ENCODE measurements around the gene TMED4.
"Not testable (repeated sequence)": the region's sequence is repeated elsewhere in the genome, so short reads cannot be mapped to it uniquely, and the experiment has no call there.

TMED4 gene

GRCh38 chr7:44561962-44562621 lies 19.9 kb downstream of the TMED4 start:
- no peak overlapping the region for H3K27ac ChIP-seq (ENCODE audit: insufficient read depth, low read length, poor library complexity, severe bottlenecking)
- H3K4me1 ChIP-seq (ENCODE audit: control insufficient read depth, insufficient read depth, low read length, poor library complexity, severe bottlenecking) = no peaks in the 10 kb centered on the region
- no peaks in the 10 kb centered on the region for H3K9me3 ChIP-seq (ENCODE audit: control insufficient read depth, low read length)
- H3K27me3 ChIP-seq (replicated peaks; ENCODE audit: control insufficient read depth, insufficient read depth, low read length, poor library complexity, severe bottlenecking) = no peaks in the 10 kb centered on the region
- DNase-seq = no peak
- peaks cover 31% of the 10 kb centered on the region for H3K36me3 ChIP-seq (ENCODE audit: control insufficient read depth, insufficient read depth, low read length)
- H3K4me3 ChIP-seq (ENCODE audit: insufficient read depth, low read depth, low read length, poor library complexity, severe bottlenecking) = no peak overlapping the region

- no peaks in the 10 kb centered on the region for H3K4me1 ChIP-seq (ENCODE audit: control insufficient read depth, insufficient read depth, low read length, poor library complexity, severe bottlenecking)
- H3K36me3 ChIP-seq (ENCODE audit: control insufficient read depth, insufficient read depth, low read length) = peaks cover 25% of the 10 kb centered on the region
- H3K9me3 ChIP-seq (ENCODE audit: control insufficient read depth, low read length) = no peaks in the 10 kb centered on the region
- no peak for DNase-seq
- H3K4me3 ChIP-seq (ENCODE audit: insufficient read depth, low read depth, low read length, poor library complexity, severe bottlenecking) = no peak overlapping the region
- H3K27me3 ChIP-seq (replicated peaks; ENCODE audit: control insufficient read depth, insufficient read depth, low read length, poor library complexity, severe bottlenecking) = no peaks in the 10 kb centered on the region
- H3K27ac ChIP-seq (ENCODE audit: insufficient read depth, low read length, poor library complexity, severe bottlenecking) = no peak overlapping the region
These were observed 20.6 kb downstream of the TMED4 start for GRCh38 chr7:44561481-44561880.

GRCh38 chr7:44559485-44559884 lies 22.5 kb downstream of the TMED4 start:
- Histone ChIP-seq H3K36me3 (ENCODE audit: control insufficient read depth, insufficient read depth, low read length) (peaks cover 8% of the 10 kb centered on the region), H3K27me3 (replicated peaks; ENCODE audit: control insufficient read depth, insufficient read depth, low read length, poor library complexity, severe bottlenecking) (no peaks in the 10 kb centered on the region), H3K4me3 (ENCODE audit: insufficient read depth, low read depth, low read length, poor library complexity, severe bottlenecking) (no peak overlapping the region), H3K9me3 (ENCODE audit: control insufficient read depth, low read length) (no peaks in the 10 kb centered on the region), H3K27ac (ENCODE audit: insufficient read depth, low read length, poor library complexity, severe bottlenecking) (no peak overlapping the region), H3K4me1 (ENCODE audit: control insufficient read depth, insufficient read depth, low read length, poor library complexity, severe bottlenecking) (no peaks in the 10 kb centered on the region)
- no peak for DNase-seq

GRCh38 chr7:44557485-44557884 lies 24.5 kb downstream of the TMED4 start:
- H3K27me3 ChIP-seq (replicated peaks; ENCODE audit: control insufficient read depth, insufficient read depth, low read length, poor library complexity, severe bottlenecking) = no peaks in the 10 kb centered on the region
- no peak for DNase-seq
- H3K4me1 ChIP-seq (ENCODE audit: control insufficient read depth, insufficient read depth, low read length, poor library complexity, severe bottlenecking) = no peaks in the 10 kb centered on the region
- no peak overlapping the region for H3K4me3 ChIP-seq (ENCODE audit: insufficient read depth, low read depth, low read length, poor library complexity, severe bottlenecking)
- H3K9me3 ChIP-seq (ENCODE audit: control insufficient read depth, low read length) = no peaks in the 10 kb centered on the region
- no peak overlapping the region for H3K27ac ChIP-seq (ENCODE audit: insufficient read depth, low read length, poor library complexity, severe bottlenecking)
- H3K36me3 ChIP-seq (ENCODE audit: control insufficient read depth, insufficient read depth, low read length) = no peaks in the 10 kb centered on the region

- no peak for DNase-seq
- Histone ChIP-seq H3K27me3 (replicated peaks; ENCODE audit: control insufficient read depth, insufficient read depth, low read length, poor library complexity, severe bottlenecking) (no peaks in the 10 kb centered on the region), H3K36me3 (ENCODE audit: control insufficient read depth, insufficient read depth, low read length) (no peaks in the 10 kb centered on the region), H3K9me3 (ENCODE audit: control insufficient read depth, low read length) (no peaks in the 10 kb centered on the region), H3K4me1 (ENCODE audit: control insufficient read depth, insufficient read depth, low read length, poor library complexity, severe bottlenecking) (no peaks in the 10 kb centered on the region), H3K4me3 (ENCODE audit: insufficient read depth, low read depth, low read length, poor library complexity, severe bottlenecking) (no peak overlapping the region), H3K27ac (ENCODE audit: insufficient read depth, low read length, poor library complexity, severe bottlenecking) (no peak overlapping the region)
These were observed 26.7 kb downstream of the TMED4 start for GRCh38 chr7:44555350-44555749.

GRCh38 chr7:44552473-44553005 lies 29.5 kb downstream of the TMED4 start:
- H3K4me1 ChIP-seq (ENCODE audit: control insufficient read depth, insufficient read depth, low read length, poor library complexity, severe bottlenecking); H3K27me3 ChIP-seq (replicated peaks; ENCODE audit: control insufficient read depth, insufficient read depth, low read length, poor library complexity, severe bottlenecking); H3K4me3 ChIP-seq (ENCODE audit: insufficient read depth, low read depth, low read length, poor library complexity, severe bottlenecking); H3K9me3 ChIP-seq (ENCODE audit: control insufficient read depth, low read length); DNase-seq; H3K27ac ChIP-seq (ENCODE audit: insufficient read depth, low read length, poor library complexity, severe bottlenecking); H3K36me3 ChIP-seq (ENCODE audit: control insufficient read depth, insufficient read depth, low read length): not testable (repeated sequence)

GRCh38 chr7:44549457-44549856 lies 32.6 kb downstream of the TMED4 start:
- DNase-seq = no peak
- Histone ChIP-seq H3K4me3 (ENCODE audit: insufficient read depth, low read depth, low read length, poor library complexity, severe bottlenecking) (no peak overlapping the region), H3K36me3 (ENCODE audit: control insufficient read depth, insufficient read depth, low read length) (no peaks in the 10 kb centered on the region), H3K27me3 (replicated peaks; ENCODE audit: control insufficient read depth, insufficient read depth, low read length, poor library complexity, severe bottlenecking) (no peaks in the 10 kb centered on the region), H3K27ac (ENCODE audit: insufficient read depth, low read length, poor library complexity, severe bottlenecking) (no peak overlapping the region), H3K9me3 (ENCODE audit: control insufficient read depth, low read length) (no peaks in the 10 kb centered on the region), H3K4me1 (ENCODE audit: control insufficient read depth, insufficient read depth, low read length, poor library complexity, severe bottlenecking) (no peaks in the 10 kb centered on the region)

- H3K36me3 ChIP-seq (ENCODE audit: control insufficient read depth, insufficient read depth, low read length) = no peaks in the 10 kb centered on the region
- H3K27me3 ChIP-seq (replicated peaks; ENCODE audit: control insufficient read depth, insufficient read depth, low read length, poor library complexity, severe bottlenecking) = no peaks in the 10 kb centered on the region
- H3K4me1 ChIP-seq (ENCODE audit: control insufficient read depth, insufficient read depth, low read length, poor library complexity, severe bottlenecking) = no peaks in the 10 kb centered on the region
- H3K9me3 ChIP-seq (ENCODE audit: control insufficient read depth, low read length) = no peaks in the 10 kb centered on the region
- DNase-seq = no peak
- H3K4me3 ChIP-seq (ENCODE audit: insufficient read depth, low read depth, low read length, poor library complexity, severe bottlenecking) = no peak overlapping the region
- H3K27ac ChIP-seq (ENCODE audit: insufficient read depth, low read length, poor library complexity, severe bottlenecking) = no peak overlapping the region
These were observed 33.1 kb downstream of the TMED4 start for GRCh38 chr7:44548893-44549292.

GRCh38 chr7:44547536-44548231 lies 34.3 kb downstream of the TMED4 start:
- no peaks in the 10 kb centered on the region for H3K4me1 ChIP-seq (ENCODE audit: control insufficient read depth, insufficient read depth, low read length, poor library complexity, severe bottlenecking)
- no peaks in the 10 kb centered on the region for H3K27me3 ChIP-seq (replicated peaks; ENCODE audit: control insufficient read depth, insufficient read depth, low read length, poor library complexity, severe bottlenecking)
- DNase-seq = no peak
- no peaks in the 10 kb centered on the region for H3K36me3 ChIP-seq (ENCODE audit: control insufficient read depth, insufficient read depth, low read length)
- no peaks in the 10 kb centered on the region for H3K9me3 ChIP-seq (ENCODE audit: control insufficient read depth, low read length)
- no peak overlapping the region for H3K4me3 ChIP-seq (ENCODE audit: insufficient read depth, low read depth, low read length, poor library complexity, severe bottlenecking)
- H3K27ac ChIP-seq (ENCODE audit: insufficient read depth, low read length, poor library complexity, severe bottlenecking) = no peak overlapping the region

- H3K36me3 ChIP-seq (ENCODE audit: control insufficient read depth, insufficient read depth, low read length) = no peaks in the 10 kb centered on the region
- no peak overlapping the region for H3K4me3 ChIP-seq (ENCODE audit: insufficient read depth, low read depth, low read length, poor library complexity, severe bottlenecking)
- no peaks in the 10 kb centered on the region for H3K27me3 ChIP-seq (replicated peaks; ENCODE audit: control insufficient read depth, insufficient read depth, low read length, poor library complexity, severe bottlenecking)
- H3K27ac ChIP-seq (ENCODE audit: insufficient read depth, low read length, poor library complexity, severe bottlenecking) = no peak overlapping the region
- no peaks in the 10 kb centered on the region for H3K9me3 ChIP-seq (ENCODE audit: control insufficient read depth, low read length)
- no peak for DNase-seq
- H3K4me1 ChIP-seq (ENCODE audit: control insufficient read depth, insufficient read depth, low read length, poor library complexity, severe bottlenecking) = no peaks in the 10 kb centered on the region
These were observed 40.0 kb downstream of the TMED4 start for GRCh38 chr7:44541876-44542610.

Measured in effector memory CD4-positive, alpha-beta T cell (primary cell).